H1 (cell line): ENCODE data around the gene GRIPAP1. TPM values are rescaled to one million over a fixed set of nuclear protein-coding genes. Genes with fewer than 3 reads are reported as not detected.

Source experiments
- BACH1 ChIP-seq: IDR thresholded peaks from 2 replicates; pipeline ENCODE4 v1.6.1; 2012; ENCODE audit warnings: low read length, improper control_type of control experiment
- CTBP2 ChIP-seq: IDR thresholded peaks from 2 replicates; pipeline ENCODE4 v1.7.0; 2011; ENCODE audit warnings: borderline replicate concordance, mild to moderate bottlenecking, moderate library complexity, mixed read lengths, low read length; ENCODE audit not compliant: insufficient read depth, insufficient read length
- EP300 ChIP-seq, 2 experiments: IDR thresholded peaks; 1 replicate in 1 of 2; 2 replicates in 1 of 2; pipeline ENCODE4 v1.6.1; 2011 to 2012; ENCODE audit warnings: low read depth in 2 of 2, low read length in 2 of 2, mild to moderate bottlenecking in 2 of 2, borderline replicate concordance in 1 of 2, inconsistent platforms in 1 of 2, moderate library complexity in 1 of 2
- HDAC2 ChIP-seq, 2 experiments: fragments of 300-600 bp in 1 of 2; sonication (generic) in 1 of 2; IDR thresholded peaks; 2 replicates each; pipeline ENCODE4 v1.6.1; 2011 to 2012; ENCODE audit warnings: low read depth in 2 of 2, low read length in 2 of 2, mild to moderate bottlenecking in 2 of 2, moderate library complexity in 2 of 2, borderline replicate concordance in 1 of 2, inconsistent platforms in 1 of 2
- SIN3A ChIP-seq, 2 experiments: IDR thresholded peaks in 1 of 2; conservative IDR thresholded peaks in 1 of 2; 2 replicates each; pipeline ENCODE4 v1.6.1; 2011 to 2012; ENCODE audit warnings: low read length in 2 of 2, improper control_type of control experiment in 1 of 2, low read depth in 1 of 2, mild to moderate bottlenecking in 1 of 2
- SIX5 ChIP-seq: IDR thresholded peaks from 2 replicates; pipeline ENCODE4 v1.6.1; 2011; ENCODE audit warnings: mild to moderate bottlenecking, low read depth, low read length
- SP1 ChIP-seq: IDR thresholded peaks from 2 replicates; pipeline ENCODE4 v1.6.1; 2011; ENCODE audit warnings: low read depth, low read length
- polyA plus RNA-seq, 7 experiments: library from polyadenylated mRNA; depleted of rRNA in 3 of 7; stranded (reverse) in 5 of 7; unstranded in 2 of 7; fragments of >200 nt in 5 of 7; fragments of 200-250 nt in 2 of 7; gene quantifications; 1 replicate in 5 of 7; 2 replicates in 1 of 7; 4 replicates in 1 of 7; pipeline versions ENCODE4 v1.2.1 to v1.2.3, GENCODE V29; 2011 to 2013; ENCODE audit warnings: missing spikeins in 2 of 7, mixed read lengths in 2 of 7
- total RNA-seq: library from RNA; stranded (reverse); fragmentation: NEBNext Ultra II Directional; extraction: Animal tissue kit (Norgen Biotek cat#: 25700); gene quantifications from 2 replicates; pipeline ENCODE4 v1.2.1, GENCODE V29; 2021
- TF ChIP-seq, protein P1 (sequence below): fragments of 300-600 bp; sonication (generic); IDR thresholded peaks from 2 replicates; pipeline ENCODE4 v1.7.1; 2012; ENCODE audit warnings: low read length, moderate library complexity, mild to moderate bottlenecking, inconsistent platforms; ENCODE audit not compliant: insufficient replicate concordance

Gene GRIPAP1
- total and polyA plus RNA-seq, 2 of the 8 experiments (the other 6 are each of a cell fraction or from before 2014, with no cell fraction given) = 21.6 to 55.9 TPM

DNA sequence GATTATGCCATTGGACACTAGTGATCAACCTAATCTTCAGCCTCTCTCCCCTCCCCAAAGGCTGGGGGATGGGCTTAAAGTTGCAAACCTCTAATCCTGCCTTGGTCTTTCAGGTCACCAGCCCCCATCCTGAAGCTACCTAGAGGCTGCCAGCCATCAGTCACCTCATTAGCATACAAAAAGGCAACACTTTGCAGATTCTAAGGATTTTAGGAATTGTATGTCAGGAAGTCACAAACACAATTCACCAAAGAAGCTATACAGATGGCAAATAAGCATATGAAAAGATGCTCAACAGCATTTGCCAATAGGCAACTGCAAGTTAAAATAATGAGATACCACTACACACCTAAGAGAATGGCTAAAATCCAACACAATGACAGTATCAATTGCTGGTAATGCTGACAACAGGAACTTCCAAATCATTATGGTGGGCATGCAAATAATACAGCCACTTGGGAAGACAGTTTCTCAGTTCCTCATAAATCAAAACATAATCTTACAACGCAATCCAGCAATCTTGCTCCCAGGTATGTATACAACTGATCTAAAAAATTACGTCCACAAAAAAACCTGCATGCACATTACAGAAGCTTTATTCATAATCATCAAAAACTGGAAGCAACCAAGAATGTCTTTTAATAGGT, 74.2 kb downstream of the GRIPAP1 start (continued):
- TF ChIP-seq HDAC2 (IDR thresholded peaks at IDR 0.05; ENCODE audit: borderline replicate concordance in 1 of 2, low read depth in 2 of 2, low read length in 2 of 2) = no peak
- peak; percentile 64; the same call in 1 of the 2 replicates for TF ChIP-seq SP1
- TF ChIP-seq SIN3A (conservative IDR thresholded peaks at IDR 0.05 in 1 of 2, IDR thresholded peaks at IDR 0.05 in 1 of 2; ENCODE audit: low read depth in 1 of 2, low read length in 2 of 2) = 0 out of 4 replicates have a peak, but pooled peaks of 1 of the 2 experiments have one; percentile 31
- TF ChIP-seq, protein P1, sequence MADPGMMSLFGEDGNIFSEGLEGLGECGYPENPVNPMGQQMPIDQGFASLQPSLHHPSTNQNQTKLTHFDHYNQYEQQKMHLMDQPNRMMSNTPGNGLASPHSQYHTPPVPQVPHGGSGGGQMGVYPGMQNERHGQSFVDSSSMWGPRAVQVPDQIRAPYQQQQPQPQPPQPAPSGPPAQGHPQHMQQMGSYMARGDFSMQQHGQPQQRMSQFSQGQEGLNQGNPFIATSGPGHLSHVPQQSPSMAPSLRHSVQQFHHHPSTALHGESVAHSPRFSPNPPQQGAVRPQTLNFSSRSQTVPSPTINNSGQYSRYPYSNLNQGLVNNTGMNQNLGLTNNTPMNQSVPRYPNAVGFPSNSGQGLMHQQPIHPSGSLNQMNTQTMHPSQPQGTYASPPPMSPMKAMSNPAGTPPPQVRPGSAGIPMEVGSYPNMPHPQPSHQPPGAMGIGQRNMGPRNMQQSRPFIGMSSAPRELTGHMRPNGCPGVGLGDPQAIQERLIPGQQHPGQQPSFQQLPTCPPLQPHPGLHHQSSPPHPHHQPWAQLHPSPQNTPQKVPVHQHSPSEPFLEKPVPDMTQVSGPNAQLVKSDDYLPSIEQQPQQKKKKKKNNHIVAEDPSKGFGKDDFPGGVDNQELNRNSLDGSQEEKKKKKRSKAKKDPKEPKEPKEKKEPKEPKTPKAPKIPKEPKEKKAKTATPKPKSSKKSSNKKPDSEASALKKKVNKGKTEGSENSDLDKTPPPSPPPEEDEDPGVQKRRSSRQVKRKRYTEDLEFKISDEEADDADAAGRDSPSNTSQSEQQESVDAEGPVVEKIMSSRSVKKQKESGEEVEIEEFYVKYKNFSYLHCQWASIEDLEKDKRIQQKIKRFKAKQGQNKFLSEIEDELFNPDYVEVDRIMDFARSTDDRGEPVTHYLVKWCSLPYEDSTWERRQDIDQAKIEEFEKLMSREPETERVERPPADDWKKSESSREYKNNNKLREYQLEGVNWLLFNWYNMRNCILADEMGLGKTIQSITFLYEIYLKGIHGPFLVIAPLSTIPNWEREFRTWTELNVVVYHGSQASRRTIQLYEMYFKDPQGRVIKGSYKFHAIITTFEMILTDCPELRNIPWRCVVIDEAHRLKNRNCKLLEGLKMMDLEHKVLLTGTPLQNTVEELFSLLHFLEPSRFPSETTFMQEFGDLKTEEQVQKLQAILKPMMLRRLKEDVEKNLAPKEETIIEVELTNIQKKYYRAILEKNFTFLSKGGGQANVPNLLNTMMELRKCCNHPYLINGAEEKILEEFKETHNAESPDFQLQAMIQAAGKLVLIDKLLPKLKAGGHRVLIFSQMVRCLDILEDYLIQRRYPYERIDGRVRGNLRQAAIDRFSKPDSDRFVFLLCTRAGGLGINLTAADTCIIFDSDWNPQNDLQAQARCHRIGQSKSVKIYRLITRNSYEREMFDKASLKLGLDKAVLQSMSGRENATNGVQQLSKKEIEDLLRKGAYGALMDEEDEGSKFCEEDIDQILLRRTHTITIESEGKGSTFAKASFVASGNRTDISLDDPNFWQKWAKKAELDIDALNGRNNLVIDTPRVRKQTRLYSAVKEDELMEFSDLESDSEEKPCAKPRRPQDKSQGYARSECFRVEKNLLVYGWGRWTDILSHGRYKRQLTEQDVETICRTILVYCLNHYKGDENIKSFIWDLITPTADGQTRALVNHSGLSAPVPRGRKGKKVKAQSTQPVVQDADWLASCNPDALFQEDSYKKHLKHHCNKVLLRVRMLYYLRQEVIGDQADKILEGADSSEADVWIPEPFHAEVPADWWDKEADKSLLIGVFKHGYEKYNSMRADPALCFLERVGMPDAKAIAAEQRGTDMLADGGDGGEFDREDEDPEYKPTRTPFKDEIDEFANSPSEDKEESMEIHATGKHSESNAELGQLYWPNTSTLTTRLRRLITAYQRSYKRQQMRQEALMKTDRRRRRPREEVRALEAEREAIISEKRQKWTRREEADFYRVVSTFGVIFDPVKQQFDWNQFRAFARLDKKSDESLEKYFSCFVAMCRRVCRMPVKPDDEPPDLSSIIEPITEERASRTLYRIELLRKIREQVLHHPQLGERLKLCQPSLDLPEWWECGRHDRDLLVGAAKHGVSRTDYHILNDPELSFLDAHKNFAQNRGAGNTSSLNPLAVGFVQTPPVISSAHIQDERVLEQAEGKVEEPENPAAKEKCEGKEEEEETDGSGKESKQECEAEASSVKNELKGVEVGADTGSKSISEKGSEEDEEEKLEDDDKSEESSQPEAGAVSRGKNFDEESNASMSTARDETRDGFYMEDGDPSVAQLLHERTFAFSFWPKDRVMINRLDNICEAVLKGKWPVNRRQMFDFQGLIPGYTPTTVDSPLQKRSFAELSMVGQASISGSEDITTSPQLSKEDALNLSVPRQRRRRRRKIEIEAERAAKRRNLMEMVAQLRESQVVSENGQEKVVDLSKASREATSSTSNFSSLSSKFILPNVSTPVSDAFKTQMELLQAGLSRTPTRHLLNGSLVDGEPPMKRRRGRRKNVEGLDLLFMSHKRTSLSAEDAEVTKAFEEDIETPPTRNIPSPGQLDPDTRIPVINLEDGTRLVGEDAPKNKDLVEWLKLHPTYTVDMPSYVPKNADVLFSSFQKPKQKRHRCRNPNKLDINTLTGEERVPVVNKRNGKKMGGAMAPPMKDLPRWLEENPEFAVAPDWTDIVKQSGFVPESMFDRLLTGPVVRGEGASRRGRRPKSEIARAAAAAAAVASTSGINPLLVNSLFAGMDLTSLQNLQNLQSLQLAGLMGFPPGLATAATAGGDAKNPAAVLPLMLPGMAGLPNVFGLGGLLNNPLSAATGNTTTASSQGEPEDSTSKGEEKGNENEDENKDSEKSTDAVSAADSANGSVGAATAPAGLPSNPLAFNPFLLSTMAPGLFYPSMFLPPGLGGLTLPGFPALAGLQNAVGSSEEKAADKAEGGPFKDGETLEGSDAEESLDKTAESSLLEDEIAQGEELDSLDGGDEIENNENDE = peak; percentile 62
- TF ChIP-seq BACH1 = no peak
- peak in 1 of 2 experiments; percentile 7; a peak in 1 of 3 replicates for TF ChIP-seq EP300 (IDR thresholded peaks at IDR 0.05; ENCODE audit: borderline replicate concordance in 1 of 2, low read depth in 2 of 2, low read length in 2 of 2)
- TF ChIP-seq SIX5 = no peak
- TF ChIP-seq CTBP2 = no peak
